NB4 (cell line): ENCODE data around the gene IQCK.

Experiments used
- DNase-seq: peaks from one replicate; pipeline ENCODE4 v3.0.0; 2010; ENCODE audit warnings: low read depth
- H3K4me3 ChIP-seq: one replicate; pipeline ENCODE4 v1.5.1; 2011; ENCODE audit warnings: mild to moderate bottlenecking, low read depth, low read length, moderate library complexity
- CTCF ChIP-seq: IDR thresholded peaks from one replicate; pipeline ENCODE4 v1.5.1; 2012; ENCODE audit warnings: low read depth, low read length
- MAX ChIP-seq: IDR thresholded peaks from 2 replicates; pipeline ENCODE4 v1.6.1; 2011; ENCODE audit warnings: low read depth, low read length
- MYC ChIP-seq: IDR thresholded peaks from 2 replicates; pipeline ENCODE4 v1.6.1; 2011; ENCODE audit warnings: low read depth, low read length
- POLR2A ChIP-seq: IDR thresholded peaks from 2 replicates; pipeline ENCODE4 v1.6.1; 2011; ENCODE audit warnings: mild to moderate bottlenecking; ENCODE audit not compliant: insufficient read length; ENCODE audit errors: extremely low read depth

IQCK gene

DNA sequence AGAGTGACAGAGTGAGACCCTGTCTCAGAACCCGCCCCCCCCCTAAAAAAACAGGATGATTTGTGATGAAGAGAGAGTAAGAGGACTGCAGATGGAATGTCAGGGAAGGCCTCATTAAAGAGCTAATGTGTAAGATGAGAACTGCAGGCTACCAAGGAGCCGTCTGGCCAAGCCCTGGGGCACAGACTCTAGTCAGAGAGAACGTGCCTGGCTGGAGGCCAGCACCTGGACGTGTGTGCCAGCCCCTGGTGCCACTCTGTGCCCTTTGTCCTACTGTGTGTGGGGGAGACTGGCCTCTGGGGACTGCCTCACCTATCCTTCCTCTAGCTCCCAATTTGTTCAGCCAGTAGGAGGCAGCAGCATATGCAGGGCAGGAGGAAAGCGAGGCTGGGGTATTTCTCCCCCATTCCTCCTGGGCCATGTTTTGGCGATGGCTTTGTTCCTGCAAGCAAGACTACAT is 37.2 kb upstream of the IQCK start:
- H3K4me3 ChIP-seq = no peak overlapping the region
- peak; percentile 4 for TF ChIP-seq CTCF
- no peak for TF ChIP-seq MYC
- DNase-seq = no peak

DNA sequence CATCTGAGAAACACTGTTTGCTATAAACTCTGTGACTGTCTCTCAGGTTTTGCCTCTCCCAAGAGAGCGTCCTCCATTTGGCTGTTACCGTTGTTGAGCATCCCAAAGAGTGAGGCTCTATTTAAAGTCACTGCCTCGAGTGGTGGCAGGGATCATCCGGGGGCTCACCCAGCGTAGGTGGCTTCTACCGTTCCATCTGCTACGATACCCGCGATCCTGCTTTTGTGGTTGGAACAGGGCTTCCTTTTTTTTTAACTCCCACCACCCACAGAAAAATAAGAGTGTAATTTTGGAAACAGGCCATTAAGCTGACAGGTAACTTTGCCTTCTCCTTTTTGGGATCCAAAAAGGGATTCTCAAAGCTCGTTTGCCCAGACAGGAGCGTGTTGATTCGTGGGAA is 36.4 kb upstream of the IQCK start:
- no peak overlapping the region for H3K4me3 ChIP-seq
- no peak for DNase-seq
- TF ChIP-seq POLR2A (no peak), MYC (no peak), MAX (no peak), CTCF (no peak)

DNA sequence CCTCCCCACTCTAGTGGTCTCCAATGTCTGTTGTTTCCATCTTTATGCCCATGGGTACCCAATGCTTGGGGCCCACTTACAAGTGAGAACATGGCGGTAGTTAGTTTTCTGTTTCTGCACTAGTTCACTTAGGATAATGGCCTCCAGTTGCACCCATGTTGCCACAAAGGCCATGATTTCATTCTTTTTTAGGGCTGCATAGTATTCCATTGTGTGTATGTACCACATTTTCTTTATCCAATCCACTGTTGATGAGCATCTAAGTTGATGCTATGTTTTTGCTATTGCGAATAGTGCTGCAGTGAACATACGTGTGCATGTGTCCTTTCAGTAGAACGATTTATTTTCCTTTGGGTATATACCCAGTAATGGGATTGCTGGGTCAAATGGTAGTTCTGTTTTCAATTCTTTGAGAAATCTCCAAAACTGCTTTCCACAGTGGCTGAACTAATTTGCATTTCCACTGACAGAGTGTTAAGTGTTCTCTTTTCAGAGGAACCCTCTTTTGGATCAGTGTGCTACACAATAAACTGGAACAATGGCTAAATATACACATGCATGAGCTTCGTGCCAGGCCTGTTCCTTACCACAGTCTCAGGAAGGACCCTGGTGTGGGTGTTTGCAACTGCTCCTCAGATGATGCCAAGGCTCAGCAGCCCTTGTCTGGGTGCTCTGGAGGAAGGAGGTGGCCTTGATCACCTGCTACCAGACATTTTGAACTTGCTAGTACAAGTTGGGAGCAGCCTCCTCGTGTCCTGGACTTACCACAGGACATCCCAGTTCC is 34.4 kb upstream of the IQCK start:
- no peak for DNase-seq
- H3K4me3 ChIP-seq = no peak overlapping the region
- TF ChIP-seq POLR2A (no peak), CTCF (no peak), MYC (no peak), MAX (no peak)

GRCh38 chr16:19685176-19685575 is 32.9 kb upstream of the IQCK start:
- DNase-seq = no peak
- TF ChIP-seq POLR2A = no peak
- TF ChIP-seq MAX = no peak
- no peak for TF ChIP-seq CTCF
- TF ChIP-seq MYC = no peak
- H3K4me3 ChIP-seq = no peak overlapping the region

GRCh38 chr16:19687279-19687678 is 30.8 kb upstream of the IQCK start:
- H3K4me3 ChIP-seq = no peak overlapping the region
- no peak for DNase-seq
- TF ChIP-seq MYC (no peak), CTCF (no peak), POLR2A (no peak), MAX (no peak)
